Heart left ventricle (tissue), 16 donors: Measurements from ENCODE around the gene HOXD3. TPM values are rescaled to one million over a fixed set of nuclear protein-coding genes. Genes with fewer than 3 reads are reported as not detected.

Experiments used
- ATAC-seq, 4 donors: fragments of 200-7000 bp; cut with Tn5 transposase; one replicate each; pipeline ENCODE4 v1.9.1; 2020 to 2022; ENCODE audit warnings: moderate library complexity in 4 of 4, mild to moderate bottlenecking in 3 of 4, moderate number of reproducible peaks in 1 of 4
- DNase-seq, 5 donors: peaks; one replicate each; pipeline ENCODE4 v3.0.0-alpha.2; 2020
- H3K27ac ChIP-seq, 12 donors: fragments of 200-600 bp; sonication (generic) in 4 of 12; one replicate each; pipeline versions ENCODE4 v1.5.0 to v1.8.0; 2016 to 2022; ENCODE audit warnings: mild to moderate bottlenecking in 2 of 12
- H3K27me3 ChIP-seq, 9 donors: fragments of 200-600 bp; sonication (generic) in 2 of 9; one replicate each; pipeline versions ENCODE4 v1.5.1 to v1.8.0; 2016 to 2022; ENCODE audit warnings: mild to moderate bottlenecking in 3 of 9
- H3K36me3 ChIP-seq, 9 donors: fragments of 200-600 bp; sonication (generic) in 2 of 9; one replicate each; pipeline versions ENCODE4 v1.5.0 to v1.8.0; 2018 to 2022; ENCODE audit warnings: mild to moderate bottlenecking in 2 of 9
- H3K4me1 ChIP-seq, 12 donors: fragments of 200-600 bp; sonication (generic) in 4 of 12; one replicate each; pipeline versions ENCODE4 v1.5.0 to v1.8.0; 2016 to 2022; ENCODE audit warnings: mild to moderate bottlenecking in 3 of 12
- H3K4me3 ChIP-seq, 12 donors: fragments of 200-600 bp; sonication (generic) in 4 of 12; one replicate each; pipeline versions ENCODE4 v1.5.0 to v1.8.0; 2017 to 2022; ENCODE audit warnings: mild to moderate bottlenecking in 9 of 12, moderate library complexity in 4 of 12
- H3K9me3 ChIP-seq, 12 donors: fragments of 200-600 bp; sonication (generic) in 4 of 12; one replicate each; pipeline versions ENCODE4 v1.5.0 to v1.8.0; 2016 to 2022; ENCODE audit warnings: mild to moderate bottlenecking in 1 of 12
- POLR2A ChIP-seq, 2 donors: fragments of 450-650 bp; IDR thresholded peaks; one replicate each; pipeline ENCODE4 v1.6.1; 2017; ENCODE audit warnings: antibody characterized with exemption in 2 of 2, mild to moderate bottlenecking in 2 of 2, moderate library complexity in 2 of 2
- WGBS, 4 donors: extraction: QIAGEN DNeasy Blood & Tissue Kit in 2 of 4; methylation state at CpG; one replicate each; pipeline versions ENCODE4 v1.1.5 to v1.1.7; 2013 to 2018; 5-methylcytosine and 5-hydroxymethylcytosine counted together
- intact Hi-C, 10 donors: fragments of 100-400 bp; cut with DNase I; formaldehyde crosslinking; loops; one replicate each; pipeline versions ENCODE4 v1.11.1 to v1.14.2; 2022
- polyA plus RNA-seq, 2 donors: library from polyadenylated mRNA; stranded (reverse); fragments of 200-250 nt; gene quantifications; one replicate each; pipeline ENCODE4 v1.2.3, GENCODE V29; 2013
- total RNA-seq, 9 donors: library from RNA; depleted of rRNA in 2 of 9; stranded (reverse); fragments of >200 nt in 2 of 9; fragmentation: NEBNext Ultra II Directional in 3 of 9; extraction: Animal tissue kit (Norgen Biotek cat#: 25700) in 3 of 9; gene quantifications; one replicate each; pipeline versions ENCODE4 v1.1.0 to v1.2.4, GENCODE V29; 2016 to 2023
- TF ChIP-seq, protein P1 (sequence below), 12 donors: fragments of 200-600 bp; sonication (generic) in 4 of 12; IDR thresholded peaks; one replicate each; pipeline versions ENCODE4 v1.5.0 to v1.8.0; 2018 to 2022; ENCODE audit warnings: antibody characterized with exemption in 12 of 12, mild to moderate bottlenecking in 5 of 12
- donor health status: ischemic (EF 13 %, LVEDD 7.1; RV severe dilation, severe dysfunction).
- donor health status: healthy with polysubstance abuse.
- donor health status: DM: no; HTN: yes; CAD: no.
- donor health status: DM: no; HTN: no; CAD: no.
- donor health status: ischemic (EF 25% LVEDD 6.9; RV normal size, moderate dysfunction).
- donor health status: ischemic (EF 25% LVEDD 5.7; RV mildly dilated, moderate dysfunction).
- donor health status: healthy.
- donor health status: DM: yes; HTN: yes; CAD: no.
- donor health status: ischemic (EF 35%, LVEDD 5.7; RV mildly dilated, moderate dysfunction).
- donor health status: nonischemic (EF 11% LVEDD 7.7; RV severe dilation, severe dysfunction).
- donor health status: DM: yes; HTN: yes; CAD: no.
- donor health status: PGD.
- donor health status: ischemic (EF 29% LVEDD 5.4; RV normal size, mild dysfunction).
- donor health status: nonischemic (EF 23%, LVEDD 6.1; RV moderate dilation, normal function).

HOXD3 gene
- total and polyA plus RNA-seq, 11 donors: 0.04 to 1.4 (median 0.52) TPM

DNA sequence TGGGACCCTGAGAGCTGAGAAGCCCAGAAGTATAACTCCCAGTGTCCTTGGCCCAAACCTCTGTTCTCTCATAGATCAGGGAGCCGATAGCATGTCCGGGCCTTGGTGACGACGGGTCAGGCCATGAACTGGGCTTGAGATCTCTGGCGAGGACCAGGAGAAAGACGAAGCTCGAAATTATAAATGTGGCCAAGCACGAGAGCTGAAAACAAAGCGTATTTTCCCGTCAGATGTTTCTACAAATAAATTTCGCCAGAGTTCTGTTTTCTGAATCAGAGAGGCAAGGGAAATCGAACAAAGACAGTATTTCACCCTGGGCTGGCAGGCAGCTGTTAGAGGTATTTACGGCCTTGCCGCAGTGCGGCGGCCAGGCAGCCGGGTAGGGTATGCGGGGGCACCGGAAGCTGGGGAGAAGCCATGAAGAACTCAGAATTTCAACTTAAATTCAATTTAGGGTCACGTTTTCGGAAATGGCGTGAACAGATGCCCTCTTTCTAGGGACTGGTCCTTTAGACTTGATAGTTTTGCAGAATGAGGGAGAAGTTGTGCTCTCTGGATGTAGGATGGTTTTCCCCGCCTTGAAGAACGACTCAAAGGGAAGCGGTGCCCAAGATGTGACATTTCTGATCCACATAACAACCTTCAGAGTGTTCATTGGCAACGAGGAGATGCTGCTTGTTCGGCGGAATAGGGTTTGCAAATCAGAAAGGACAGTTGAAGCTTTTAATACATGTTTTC lies 18.0 kb upstream of the HOXD3 start:
- Histone ChIP-seq H3K9me3 (no peaks in the 10 kb centered on the region), H3K4me1 (peaks cover 0 to 34% (median 14%) of the 10 kb centered on the region in 12 donors), H3K4me3 (peak overlapping the region in 2 of 12 donors; percentile 21 to 68), H3K27me3 (peaks cover 41 to 98% (median 79%) of the 10 kb centered on the region in 9 donors), H3K27ac (peak overlapping the region in 6 of 12 donors; percentile 1 to 68 (median 51)), H3K36me3 (no peaks in the 10 kb centered on the region)
- no peak for DNase-seq
- ATAC-seq: no peak
- no peak for TF ChIP-seq POLR2A (IDR thresholded peaks at IDR 0.05)
- TF ChIP-seq, protein P1, sequence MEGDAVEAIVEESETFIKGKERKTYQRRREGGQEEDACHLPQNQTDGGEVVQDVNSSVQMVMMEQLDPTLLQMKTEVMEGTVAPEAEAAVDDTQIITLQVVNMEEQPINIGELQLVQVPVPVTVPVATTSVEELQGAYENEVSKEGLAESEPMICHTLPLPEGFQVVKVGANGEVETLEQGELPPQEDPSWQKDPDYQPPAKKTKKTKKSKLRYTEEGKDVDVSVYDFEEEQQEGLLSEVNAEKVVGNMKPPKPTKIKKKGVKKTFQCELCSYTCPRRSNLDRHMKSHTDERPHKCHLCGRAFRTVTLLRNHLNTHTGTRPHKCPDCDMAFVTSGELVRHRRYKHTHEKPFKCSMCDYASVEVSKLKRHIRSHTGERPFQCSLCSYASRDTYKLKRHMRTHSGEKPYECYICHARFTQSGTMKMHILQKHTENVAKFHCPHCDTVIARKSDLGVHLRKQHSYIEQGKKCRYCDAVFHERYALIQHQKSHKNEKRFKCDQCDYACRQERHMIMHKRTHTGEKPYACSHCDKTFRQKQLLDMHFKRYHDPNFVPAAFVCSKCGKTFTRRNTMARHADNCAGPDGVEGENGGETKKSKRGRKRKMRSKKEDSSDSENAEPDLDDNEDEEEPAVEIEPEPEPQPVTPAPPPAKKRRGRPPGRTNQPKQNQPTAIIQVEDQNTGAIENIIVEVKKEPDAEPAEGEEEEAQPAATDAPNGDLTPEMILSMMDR (IDR thresholded peaks at IDR 0.05): no peak
- intact Hi-C loops: loop anchor here in 3 of 10 donors (2.0 to 10.0 kb wide), 3 partner anchors 416 to 678 kb away; no protein-coding TSS in a partner anchor
- 17 to 29% (median 19%) methylated on average over 28 of the region's 28 CpGs for WGBS, 4 donors

DNA sequence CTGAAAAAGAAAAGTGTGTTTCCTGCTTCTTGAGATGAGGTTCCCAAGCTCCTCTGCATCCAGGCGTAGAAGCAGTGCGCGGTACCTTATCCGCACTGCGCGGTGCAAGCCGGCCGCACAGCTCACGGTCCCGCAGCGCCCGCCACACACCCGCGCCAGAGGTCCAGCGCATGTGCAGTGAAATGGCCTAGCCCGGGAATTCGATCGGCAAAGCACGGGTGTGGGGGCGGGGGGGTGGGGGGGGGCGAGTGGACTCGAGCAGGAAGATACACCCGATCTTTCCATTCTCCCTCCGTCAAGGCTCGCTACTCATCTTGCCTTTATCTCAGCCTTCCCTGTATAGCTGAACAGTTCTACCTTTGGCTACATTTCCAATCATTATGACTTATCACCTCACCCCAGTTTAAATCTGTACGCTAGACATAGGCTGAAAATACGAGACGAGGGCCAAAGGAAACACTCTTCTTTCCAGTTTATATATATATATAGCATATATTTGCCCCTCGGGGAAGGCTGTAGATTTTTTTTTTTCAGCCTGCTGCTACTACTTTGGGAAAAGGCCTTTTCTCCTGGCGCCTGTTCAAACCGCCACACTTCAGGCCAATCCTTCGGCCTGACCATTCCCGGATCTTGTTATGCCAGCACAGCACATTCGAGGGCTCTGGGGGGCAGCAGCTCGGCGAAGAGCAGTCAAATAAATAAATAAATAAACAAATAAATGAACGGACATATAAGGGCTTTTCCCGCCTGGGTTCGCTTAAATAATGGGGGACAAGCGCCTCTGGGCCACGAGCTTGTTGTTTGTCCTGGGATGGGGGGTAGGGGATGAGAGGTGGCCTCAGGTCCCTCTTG lies 17.2 kb upstream of the HOXD3 start:
- peaks cover 39 to 97% (median 71%) of the 10 kb centered on the region in 9 donors for H3K27me3 ChIP-seq
- ATAC-seq (no peak), DNase-seq (no peak)
- TF ChIP-seq, protein P1 (IDR thresholded peaks at IDR 0.05): no peak
- TF ChIP-seq POLR2A (IDR thresholded peaks at IDR 0.05): no peak
- peaks cover 0 to 34% (median 14%) of the 10 kb centered on the region in 12 donors for H3K4me1 ChIP-seq
- peak overlapping the region in 7 of 12 donors; percentile 1 to 68 (median 48) for H3K27ac ChIP-seq
- H3K4me3 ChIP-seq: peak overlapping the region in 11 of 12 donors; percentile 43 to 69 (median 53)
- WGBS, 4 donors: 13 to 23% (median 19%) methylated on average over 41 of the region's 41 CpGs
- H3K9me3 ChIP-seq: no peaks in the 10 kb centered on the region
- intact Hi-C loops: loop anchor here (1.0 to 10.0 kb wide), 14 partner anchors 37 to 677 kb away; no protein-coding TSS in a partner anchor
- no peaks in the 10 kb centered on the region for H3K36me3 ChIP-seq

DNA sequence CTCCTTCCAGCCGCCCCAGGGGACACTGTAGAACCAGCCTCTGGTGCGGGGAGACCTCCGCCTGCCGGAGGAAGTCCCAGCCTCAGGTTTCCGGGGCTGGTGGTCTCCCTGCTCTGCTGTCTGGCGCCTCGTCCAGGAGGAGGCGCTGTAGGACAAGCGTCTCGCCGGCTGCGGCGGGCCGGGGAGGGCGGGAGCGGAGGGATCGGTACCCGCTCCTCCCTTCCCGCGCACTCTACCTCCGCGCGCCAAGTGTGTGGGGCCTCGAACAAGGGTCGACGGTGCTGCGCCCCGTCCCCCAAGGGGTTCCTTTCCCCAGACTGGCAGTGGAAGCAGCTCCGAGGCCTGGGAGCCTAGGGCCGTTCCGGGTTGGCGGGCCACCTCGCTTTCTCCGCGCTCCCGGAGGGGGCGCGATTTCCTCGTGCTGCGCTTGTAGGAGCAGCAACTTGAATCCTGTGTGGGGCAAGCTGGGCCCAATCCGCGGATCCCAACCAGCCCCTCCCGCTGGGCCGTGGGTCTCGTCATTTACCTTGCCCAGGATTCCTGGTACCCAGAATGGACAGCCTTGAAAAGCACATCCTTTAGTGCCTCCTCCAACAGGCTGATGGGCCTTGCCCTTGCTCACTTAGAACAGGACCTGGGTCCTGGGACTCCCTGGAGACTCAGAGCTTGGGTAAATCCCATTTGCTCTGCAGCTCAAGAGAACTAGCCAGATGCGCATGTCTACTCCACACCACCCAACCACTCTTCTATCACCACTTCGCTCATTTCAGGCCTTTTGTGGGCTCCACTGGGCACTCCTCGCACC lies 16.4 kb upstream of the HOXD3 start:
- 7 to 22% (median 12%) methylated on average over 13 to 48 of the region's 48 CpGs for WGBS, 4 donors
- DNase-seq (peak; percentile 64 to 85 (median 70)), ATAC-seq (peak; percentile 80 to 97 (median 94))
- H3K27me3 ChIP-seq: peaks cover 31 to 97% (median 66%) of the 10 kb centered on the region in 9 donors
- H3K36me3 ChIP-seq: no peaks in the 10 kb centered on the region
- TF ChIP-seq POLR2A (IDR thresholded peaks at IDR 0.05): no peak
- TF ChIP-seq, protein P1 (IDR thresholded peaks at IDR 0.05): peak; percentile 68 to 98 (median 92)
- no peaks in the 10 kb centered on the region for H3K9me3 ChIP-seq
- peak overlapping the region in 5 of 12 donors; percentile 32 to 68 (median 56) for H3K27ac ChIP-seq
- H3K4me1 ChIP-seq: peaks cover 0 to 30% (median 14%) of the 10 kb centered on the region in 12 donors
- peak overlapping the region; percentile 1 to 69 (median 52) for H3K4me3 ChIP-seq
- intact Hi-C loops: loop anchor here (1.0 to 5.0 kb wide), 12 partner anchors 37 to 512 kb away; no protein-coding TSS in a partner anchor
